Motor neuron (in vitro differentiated cells): ENCODE measurements around the gene BCL3. TPM values are rescaled to one million over a fixed set of nuclear protein-coding genes. Genes with fewer than 3 reads are reported as not detected.

Source experiments
- ATAC-seq, 8 experiments: fragments of 200-7000 bp; cut with Tn5 transposase; replicated peaks in 6 of 8; 2 replicates each; pipeline ENCODE4 v1.8.0; 2021; ENCODE audit warnings: mild to moderate bottlenecking in 8 of 8, moderate library complexity in 8 of 8
- H3K27ac ChIP-seq, 2 donors: fragments of 250-450 bp; sonication (Bioruptor Pico); 2 replicates each; pipeline ENCODE4 v1.9.0; 2021; ENCODE audit warnings: antibody characterized with exemption in 2 of 2, mild to moderate bottlenecking in 2 of 2, moderate library complexity in 1 of 2
- H3K4me1 ChIP-seq, 2 donors: fragments of 250-450 bp; sonication (Bioruptor Pico); replicated peaks in 1 of 2; 2 replicates each; pipeline ENCODE4 v1.6.1; 2021; ENCODE audit warnings: antibody characterized with exemption in 2 of 2, mild to moderate bottlenecking in 2 of 2, moderate library complexity in 1 of 2
- H3K4me3 ChIP-seq, 5 donors: fragments of 250-450 bp; sonication (Bioruptor Pico); 2 replicates each; pipeline ENCODE4 v1.9.0; 2021; ENCODE audit warnings: antibody characterized with exemption in 5 of 5, mild to moderate bottlenecking in 5 of 5, moderate library complexity in 4 of 5
- WGBS, 10 experiments: fragments of 450-650 bp; shearing (Covaris generic); methylation state at CpG; one replicate each; pipeline ENCODE4 v1.0.0; 2022; 5-methylcytosine and 5-hydroxymethylcytosine counted together
- in situ Hi-C, 9 experiments: fragments of 400-800 bp; cut with MboI; loops; one replicate each; pipeline ENCODE4 v1.15.0; 2021; ENCODE audit warnings: low sequenced_read_pairs in 9 of 9, low pct_unique_long_range_greater_than_20kb in 2 of 9; ENCODE audit not compliant: unreplicated experiment in 9 of 9
- total RNA-seq, 8 experiments: library from RNA; unstranded; fragments of 300-600 nt; gene quantifications; 2 replicates each; pipeline versions ENCODE4 v1.2.3 to v1.2.4, GENCODE V29; 2022

The BCL3 gene
- total RNA-seq, 8 experiments from 2014 or later, result 1.2 to 26.8 (median 3.6) TPM

DNA sequence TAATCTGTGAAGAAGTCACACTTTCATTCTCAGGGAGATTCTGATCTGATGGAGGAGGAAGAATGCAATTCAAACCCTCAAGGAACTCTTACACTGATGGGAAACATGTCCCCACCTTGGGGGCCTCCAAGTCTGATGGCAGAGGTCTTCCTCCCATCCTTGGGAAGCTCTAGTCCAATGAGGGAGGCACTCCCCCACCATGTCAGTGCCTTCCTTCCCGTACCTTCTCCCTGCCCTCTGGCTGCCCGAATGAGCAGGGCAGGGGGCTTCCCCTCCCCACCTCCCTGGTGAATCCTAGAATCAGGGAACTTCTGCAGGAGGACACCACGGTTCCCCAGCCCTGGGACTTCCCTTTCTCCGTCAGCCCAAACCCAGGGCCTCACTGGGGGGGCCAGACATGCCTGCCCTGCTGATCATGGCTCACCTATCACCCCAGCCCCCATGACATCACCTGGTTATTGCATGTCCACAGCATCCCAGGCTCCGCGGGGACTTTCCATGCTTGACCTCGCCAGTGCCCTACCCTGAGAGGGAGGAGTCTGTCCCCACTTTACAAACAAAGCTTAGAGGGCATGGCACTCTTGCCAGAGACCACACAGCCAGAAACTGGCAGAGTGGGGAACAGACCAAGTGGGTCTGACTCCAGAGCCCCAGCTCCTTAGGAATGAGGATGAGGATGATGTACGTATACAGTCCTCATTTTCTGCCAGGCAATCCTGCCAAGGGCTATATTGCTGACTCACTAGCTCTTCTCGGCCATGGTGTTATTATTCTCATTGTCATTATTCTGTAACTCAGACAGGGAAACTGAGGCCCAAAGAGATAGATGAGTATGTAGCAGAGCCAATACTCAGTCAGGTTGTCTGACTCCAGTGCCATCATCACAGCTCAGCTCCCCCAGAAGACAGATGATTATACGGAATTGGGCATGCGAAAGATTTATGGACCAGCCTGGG is 9.6 kb upstream of the BCL3 start:
- ATAC-seq, result no peak
- peaks cover 3 to 8% of the 10 kb centered on the region in 2 donors for H3K4me1 ChIP-seq
- in situ Hi-C loops, result no loop called here
- H3K27ac ChIP-seq, result no peak overlapping the region
- WGBS, 10 experiments, result 14 to 80% (median 70%) methylated on average over 1 to 7 of the region's 11 CpGs; no CpG with 5 or more reads in 2 of the 10 experiments
- H3K4me3 ChIP-seq, result no peak overlapping the region

DNA sequence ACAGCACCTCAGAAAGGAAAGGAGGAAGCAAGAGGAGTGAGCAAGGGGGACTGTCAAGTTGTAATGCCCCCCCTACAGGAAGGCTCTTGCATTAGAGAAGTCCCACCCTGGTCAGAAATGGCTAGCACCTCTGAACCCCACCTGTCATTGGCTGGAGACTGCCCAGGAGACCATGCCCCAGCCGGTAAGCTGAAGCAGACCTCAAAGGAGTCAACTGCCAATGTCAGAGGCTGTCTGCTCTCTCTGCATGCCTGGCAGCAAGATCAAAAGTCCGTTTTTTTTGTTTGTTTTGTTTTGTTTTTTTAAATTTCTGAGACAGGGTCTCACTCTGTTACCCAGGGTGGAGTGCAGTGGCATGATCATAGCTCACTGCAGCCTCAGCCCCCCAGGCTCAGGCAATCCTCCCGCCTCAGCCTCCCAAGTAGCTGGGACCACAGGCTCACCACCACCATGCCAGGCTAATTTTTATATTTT is 8.1 kb upstream of the BCL3 start:
- Histone ChIP-seq H3K4me3 (no peak overlapping the region), H3K4me1 (peaks cover 3 to 8% of the 10 kb centered on the region in 2 donors), H3K27ac (no peak overlapping the region)
- in situ Hi-C loops, result no loop called here
- no peak for ATAC-seq
- 0 to 100% (median 68%) methylated on average over 1 to 3 of the region's 3 CpGs; no CpG with 5 or more reads in 5 of the 10 experiments for WGBS, 10 experiments

- H3K27ac ChIP-seq, result no peak overlapping the region
- in situ Hi-C loops, result no loop called here
- 33 to 100% (median 83%) methylated on average over 1 to 6 of the region's 6 CpGs; no CpG with 5 or more reads in 5 of the 10 experiments for whole genome bisulfite sequencing, 10 experiments
- H3K4me3 ChIP-seq, result no peak overlapping the region
- ATAC-seq, result no peak
- H3K4me1 ChIP-seq, result peaks cover 3 to 8% of the 10 kb centered on the region in 2 donors
These were observed 7.2 kb upstream of the BCL3 start for GRCh38 chr19:44741258-44741731.

DNA sequence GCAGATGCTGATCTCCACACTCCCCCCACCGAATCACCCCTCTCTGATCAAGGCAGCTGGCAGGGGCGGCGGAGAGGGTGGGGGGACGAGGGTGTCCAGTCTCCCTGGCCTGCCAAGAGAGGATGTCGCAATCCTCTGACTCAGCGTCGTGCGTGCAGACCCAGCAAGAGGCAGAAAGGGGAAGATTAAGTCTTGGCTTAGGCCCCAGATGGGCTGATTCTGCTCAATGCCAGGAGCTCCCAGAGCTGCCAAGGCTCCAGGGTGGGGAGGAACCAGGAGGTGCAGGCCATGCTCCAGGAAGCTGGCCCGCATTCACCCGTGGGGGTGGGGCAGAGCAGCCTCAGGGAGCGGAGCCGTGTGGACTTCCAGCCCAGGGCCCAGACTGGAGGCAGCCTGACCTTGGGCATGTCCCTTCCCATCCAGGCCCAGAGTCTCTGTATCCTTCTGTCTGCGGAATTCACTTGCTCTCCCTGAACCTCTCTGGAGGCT is 6.6 kb upstream of the BCL3 start:
- H3K4me3 ChIP-seq, result no peak overlapping the region
- ATAC-seq, result peak; percentile 71 to 96 (median 91)
- H3K27ac ChIP-seq, result peak overlapping the region in 1 of 2 donors; percentile 27
- in situ Hi-C loops, result no loop called here
- H3K4me1 ChIP-seq, result peaks cover 3 to 10% of the 10 kb centered on the region in 2 donors
- WGBS, 10 experiments, result 0 to 100% methylated on average over 1 of the region's 13 CpGs; no CpG with 5 or more reads in 8 of the 10 experiments

- Histone ChIP-seq H3K4me1 (peaks cover 3 to 13% of the 10 kb centered on the region in 2 donors), H3K4me3 (no peak overlapping the region), H3K27ac (peak overlapping the region in 1 of 2 donors; percentile 27)
- WGBS, 10 experiments, result 13 to 100% (median 86%) methylated on average over 1 to 11 of the region's 20 CpGs; no CpG with 5 or more reads in 2 of the 10 experiments
- no peak for ATAC-seq
- in situ Hi-C loops, result no loop called here
These were observed 6.0 kb upstream of the BCL3 start for GRCh38 chr19:44742330-44743061.

GRCh38 chr19:44744871-44745332 is 3.6 kb upstream of the BCL3 start:
- Histone ChIP-seq H3K4me3 (no peak overlapping the region), H3K27ac (no peak overlapping the region), H3K4me1 (peaks cover 3 to 13% of the 10 kb centered on the region in 2 donors)
- no peak for ATAC-seq
- in situ Hi-C loops, result no loop called here
- WGBS, 10 experiments, result 80 to 100% (median 88%) methylated on average over 1 of the region's 3 CpGs; no CpG with 5 or more reads in 7 of the 10 experiments

DNA sequence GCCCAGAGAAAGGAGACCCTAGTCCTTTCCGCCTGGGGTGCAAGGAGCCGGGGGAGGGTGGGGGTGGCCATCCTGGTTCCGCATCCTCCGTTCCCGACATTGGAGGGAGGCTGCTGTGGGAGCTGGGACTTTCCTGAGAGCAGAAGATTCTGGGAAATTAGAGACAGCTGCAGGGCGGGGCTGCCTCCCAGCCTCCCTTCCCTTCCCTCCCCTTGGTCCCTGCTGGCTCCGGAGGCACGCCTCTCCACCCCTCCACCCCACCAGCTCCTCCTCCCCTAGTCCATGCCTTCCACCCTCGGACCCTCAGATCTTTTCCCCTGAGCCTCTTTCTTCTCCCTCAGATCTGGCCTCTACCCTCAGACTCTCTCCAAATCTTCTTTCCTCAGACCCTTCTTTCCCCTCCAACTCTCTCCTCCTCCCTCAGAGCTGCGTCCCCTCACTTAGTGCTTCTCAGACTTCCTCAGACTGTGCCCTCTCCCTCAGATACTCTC is 3.1 kb upstream of the BCL3 start:
- H3K27ac ChIP-seq, result no peak overlapping the region
- 20 to 83% (median 37%) methylated on average over 1 of the region's 10 CpGs; no CpG with 5 or more reads in 4 of the 10 experiments for WGBS, 10 experiments
- peak in 4 of 8 experiments; percentile 8 to 38 (median 14) for ATAC-seq
- in situ Hi-C loops, result no loop called here
- peaks cover 3 to 13% of the 10 kb centered on the region in 2 donors for H3K4me1 ChIP-seq
- no peak overlapping the region for H3K4me3 ChIP-seq

DNA sequence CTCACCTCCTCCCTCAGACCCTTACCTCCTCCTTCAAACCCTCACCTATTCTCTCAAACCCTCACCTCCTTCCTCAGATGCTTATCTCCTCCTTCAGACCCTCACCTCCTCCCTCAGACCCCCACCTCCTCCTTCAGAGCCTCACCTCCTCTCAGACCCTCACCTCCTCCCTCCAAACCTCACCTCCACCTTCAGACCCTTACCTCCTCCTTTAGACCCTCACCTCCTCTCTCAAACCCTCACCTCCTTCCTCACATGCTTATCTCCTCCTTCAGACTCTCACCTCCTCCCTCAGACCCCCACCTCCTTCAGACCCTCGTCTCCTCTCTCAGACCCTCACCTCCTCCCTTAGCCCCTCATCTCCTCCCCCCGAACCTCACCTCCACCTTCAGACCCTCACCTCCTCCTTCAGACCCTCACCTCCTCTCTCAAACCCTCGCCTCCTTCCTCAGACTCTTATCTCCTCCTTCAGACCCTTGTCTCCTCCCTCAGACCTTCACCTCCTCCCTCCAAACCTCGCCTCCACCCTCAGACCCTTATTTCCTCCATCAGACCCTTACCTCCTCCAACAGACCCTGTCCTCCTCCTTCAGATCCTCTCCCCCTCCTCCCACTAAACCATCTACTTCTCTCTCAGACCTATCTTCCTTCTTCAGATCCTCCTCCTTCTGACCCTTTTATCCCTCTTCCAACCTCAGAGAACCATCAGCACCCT is 2.5 kb upstream of the BCL3 start:
- no peak overlapping the region for H3K4me3 ChIP-seq
- peaks cover 3 to 13% of the 10 kb centered on the region in 2 donors for H3K4me1 ChIP-seq
- H3K27ac ChIP-seq, result no peak overlapping the region
- 0 to 61% (median 55%) methylated on average over 1 to 3 of the region's 4 CpGs; no CpG with 5 or more reads in 2 of the 10 experiments for WGBS, 10 experiments
- no peak for ATAC-seq
- in situ Hi-C loops, result no loop called here

GRCh38 chr19:44746616-44746945 is 1.9 kb upstream of the BCL3 start:
- in situ Hi-C loops, result no loop called here
- no peak overlapping the region for H3K4me3 ChIP-seq
- H3K4me1 ChIP-seq, result peaks cover 3 to 13% of the 10 kb centered on the region in 2 donors
- ATAC-seq, result no peak
- H3K27ac ChIP-seq, result no peak overlapping the region
- 30 to 100% (median 82%) methylated on average over 1 to 3 of the region's 5 CpGs; no CpG with 5 or more reads in 4 of the 10 experiments for WGBS, 10 experiments

DNA sequence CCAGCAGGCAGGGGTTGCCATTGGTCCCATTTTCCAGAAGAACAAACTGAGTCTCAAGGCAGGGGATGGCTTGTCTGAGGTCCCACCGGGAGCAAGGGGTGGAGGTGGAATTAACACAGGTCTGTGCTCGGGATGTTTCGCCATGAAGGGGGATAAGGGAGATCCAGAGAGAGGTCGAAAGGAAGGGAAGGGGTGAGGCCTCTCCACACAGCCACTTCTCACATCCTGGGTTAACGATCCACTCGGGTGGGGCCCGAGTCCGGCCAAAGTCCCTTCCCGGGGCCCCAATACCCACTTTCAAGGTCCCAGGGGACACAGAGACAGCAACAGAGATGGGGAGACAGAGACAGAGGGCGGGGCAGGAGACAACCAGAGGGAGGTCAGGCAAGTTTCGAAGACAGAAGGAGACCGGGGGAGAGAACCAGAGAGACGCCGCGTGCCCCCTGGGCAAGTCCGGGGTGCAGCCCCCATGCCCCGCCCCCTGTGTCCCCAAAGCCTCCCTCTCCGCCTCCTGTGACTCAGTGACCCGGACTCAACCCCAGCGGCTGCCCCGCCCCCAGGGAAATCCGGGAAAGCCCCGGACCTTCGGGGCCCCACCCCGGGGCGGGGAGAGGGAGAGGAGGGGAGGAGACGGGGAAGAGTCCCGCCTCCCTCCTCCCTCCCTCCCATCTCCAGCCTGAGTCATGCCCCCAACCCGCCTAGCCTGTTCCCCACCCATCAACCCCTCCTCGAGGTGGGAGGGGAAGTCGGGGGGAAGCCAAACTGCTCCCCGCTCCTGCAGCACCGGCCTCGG is 1.4 kb upstream of the BCL3 start:
- 13 to 38% methylated on average over 3 to 8 of the region's 34 CpGs; no CpG with 5 or more reads in 8 of the 10 experiments for WGBS, 10 experiments
- Histone ChIP-seq H3K4me1 (peaks cover under 1 to 8% of the 10 kb centered on the region in 2 donors), H3K4me3 (peak overlapping the region; percentile 15 to 59 (median 46)), H3K27ac (no peak overlapping the region)
- ATAC-seq, result peak; percentile 35 to 79 (median 74)
- in situ Hi-C loops, result no loop called here

DNA sequence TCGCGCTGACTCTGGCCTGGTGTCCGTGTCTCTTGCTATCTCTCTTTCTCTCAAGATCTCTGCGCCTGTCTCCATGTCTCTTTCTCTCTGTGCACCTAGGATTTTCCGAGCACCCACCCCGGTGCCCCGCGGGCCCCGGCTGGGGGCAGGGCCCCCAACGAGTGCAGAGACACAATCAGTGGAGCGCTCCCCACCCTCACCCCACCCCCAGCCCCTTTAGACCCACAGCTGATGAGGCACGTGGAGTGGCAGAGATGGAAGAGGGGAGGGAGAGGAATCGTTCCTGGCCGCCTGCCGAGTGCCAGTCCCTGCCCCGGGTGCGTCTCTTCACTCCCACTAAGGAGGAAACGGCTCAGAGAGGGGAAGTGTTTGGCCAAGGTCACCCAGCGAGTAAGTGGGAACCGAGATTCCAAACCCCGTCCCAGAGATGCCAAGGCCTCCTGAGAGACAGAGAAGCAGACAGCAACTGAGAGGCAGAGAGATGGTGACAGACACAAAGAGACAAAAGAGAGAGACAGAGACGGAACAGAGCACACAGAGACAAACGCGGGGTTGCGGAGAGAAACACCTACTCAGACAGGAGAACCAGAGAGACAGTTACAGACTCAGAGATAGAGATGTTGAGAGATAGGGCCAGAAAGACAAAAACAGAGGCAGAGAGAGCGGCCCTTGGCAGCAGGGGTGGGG is 626 bp upstream of the BCL3 start:
- peak; percentile 6 to 61 (median 50) for ATAC-seq
- H3K4me1 ChIP-seq, result peaks cover 0 to 7% of the 10 kb centered on the region in 2 donors
- WGBS, 10 experiments, result 0 to 2% (median 0%) methylated on average over 2 to 7 of the region's 26 CpGs; no CpG with 5 or more reads in 7 of the 10 experiments
- in situ Hi-C loops, result no loop called here
- H3K27ac ChIP-seq, result no peak overlapping the region
- peak overlapping the region; percentile 28 to 59 (median 46) for H3K4me3 ChIP-seq
